Measurements from ENCODE around the gene ARID5A.
A peak's percentile ranks its signal among the peaks of the same experiment; 100 is the strongest.
"Not testable (repeated sequence)": the region's sequence is repeated elsewhere in the genome, so short reads cannot be mapped to it uniquely, and the experiment has no call there.

ARID5A gene, protein sequence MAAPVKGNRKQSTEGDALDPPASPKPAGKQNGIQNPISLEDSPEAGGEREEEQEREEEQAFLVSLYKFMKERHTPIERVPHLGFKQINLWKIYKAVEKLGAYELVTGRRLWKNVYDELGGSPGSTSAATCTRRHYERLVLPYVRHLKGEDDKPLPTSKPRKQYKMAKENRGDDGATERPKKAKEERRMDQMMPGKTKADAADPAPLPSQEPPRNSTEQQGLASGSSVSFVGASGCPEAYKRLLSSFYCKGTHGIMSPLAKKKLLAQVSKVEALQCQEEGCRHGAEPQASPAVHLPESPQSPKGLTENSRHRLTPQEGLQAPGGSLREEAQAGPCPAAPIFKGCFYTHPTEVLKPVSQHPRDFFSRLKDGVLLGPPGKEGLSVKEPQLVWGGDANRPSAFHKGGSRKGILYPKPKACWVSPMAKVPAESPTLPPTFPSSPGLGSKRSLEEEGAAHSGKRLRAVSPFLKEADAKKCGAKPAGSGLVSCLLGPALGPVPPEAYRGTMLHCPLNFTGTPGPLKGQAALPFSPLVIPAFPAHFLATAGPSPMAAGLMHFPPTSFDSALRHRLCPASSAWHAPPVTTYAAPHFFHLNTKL

DNA sequence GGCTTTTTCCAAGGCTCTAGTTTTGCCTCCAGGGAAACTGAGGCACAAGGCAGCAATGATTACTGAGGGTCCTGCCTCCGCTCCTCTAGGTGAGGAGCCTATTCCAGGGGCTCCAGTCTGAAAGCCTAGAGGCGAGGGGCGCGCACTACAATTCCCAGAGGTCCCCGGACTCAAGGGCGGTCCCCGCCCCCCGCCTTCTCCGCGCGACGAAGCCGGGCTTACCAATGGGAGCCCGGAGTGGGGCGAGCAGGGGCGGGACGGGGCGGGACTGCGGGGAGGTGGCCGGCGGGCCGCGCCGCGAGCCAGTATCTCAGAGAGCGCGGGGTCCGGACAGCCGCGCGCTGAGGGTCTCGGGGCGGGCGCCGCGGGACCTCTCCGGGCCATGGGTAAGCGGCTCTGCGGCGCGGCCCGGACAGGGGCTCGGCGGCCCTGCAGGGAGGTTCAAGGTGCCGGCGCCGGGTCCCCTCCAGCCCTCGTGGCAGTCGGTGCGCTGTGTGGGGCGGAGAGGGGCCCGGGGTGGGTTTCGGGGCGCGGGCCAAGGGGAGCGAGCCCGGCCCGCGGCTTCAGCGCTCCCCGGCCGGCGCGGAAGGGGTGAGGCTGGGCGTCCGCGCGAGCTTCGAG lies at the start of gene ARID5A:
TSS of gene ARID5A (plus strand) at position 308 of the 621 bp plus-strand sequence. CDS start at position 383, 75 bp downstream.
- DNase-seq, result peak; percentile 94

DNA sequence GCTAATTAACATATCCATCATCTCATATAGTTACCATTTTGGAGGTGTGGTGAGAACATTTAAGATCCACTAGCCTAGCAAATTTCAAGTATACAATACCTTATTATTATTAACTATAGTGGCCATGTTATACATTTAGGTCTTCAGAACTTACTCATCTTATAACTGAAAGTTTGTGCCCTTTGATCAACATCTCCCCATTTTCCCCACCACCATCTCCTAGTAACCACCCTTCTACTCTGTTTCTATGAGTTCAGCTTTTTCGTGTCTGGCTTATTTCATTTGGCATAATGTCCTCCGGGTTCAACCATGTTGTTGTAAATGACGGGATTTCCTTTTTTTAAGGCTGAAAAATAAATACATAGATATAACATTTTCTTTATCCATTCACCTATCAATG lies 47.3 kb upstream of the ARID5A start:
- no peak for DNase-seq

DNA sequence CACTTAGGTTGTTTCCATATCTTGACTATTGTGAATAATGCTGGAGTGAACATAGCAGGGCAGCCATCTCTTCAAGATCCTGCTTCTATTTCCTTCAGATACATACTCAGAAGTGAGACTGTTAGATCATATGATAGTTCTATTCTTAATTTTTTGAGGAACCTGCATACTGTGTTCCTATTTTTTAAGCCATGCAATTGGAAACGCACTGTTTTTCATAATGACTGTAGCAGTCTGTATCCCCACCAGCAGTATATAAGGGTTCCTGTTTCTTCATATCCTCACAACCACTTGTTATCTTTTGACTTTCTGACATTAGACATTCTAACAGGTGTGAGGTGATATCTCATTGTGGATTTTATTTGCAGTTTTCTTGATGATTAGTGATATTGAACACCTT lies 46.9 kb upstream of the ARID5A start:
- DNase-seq, result no peak

DNA sequence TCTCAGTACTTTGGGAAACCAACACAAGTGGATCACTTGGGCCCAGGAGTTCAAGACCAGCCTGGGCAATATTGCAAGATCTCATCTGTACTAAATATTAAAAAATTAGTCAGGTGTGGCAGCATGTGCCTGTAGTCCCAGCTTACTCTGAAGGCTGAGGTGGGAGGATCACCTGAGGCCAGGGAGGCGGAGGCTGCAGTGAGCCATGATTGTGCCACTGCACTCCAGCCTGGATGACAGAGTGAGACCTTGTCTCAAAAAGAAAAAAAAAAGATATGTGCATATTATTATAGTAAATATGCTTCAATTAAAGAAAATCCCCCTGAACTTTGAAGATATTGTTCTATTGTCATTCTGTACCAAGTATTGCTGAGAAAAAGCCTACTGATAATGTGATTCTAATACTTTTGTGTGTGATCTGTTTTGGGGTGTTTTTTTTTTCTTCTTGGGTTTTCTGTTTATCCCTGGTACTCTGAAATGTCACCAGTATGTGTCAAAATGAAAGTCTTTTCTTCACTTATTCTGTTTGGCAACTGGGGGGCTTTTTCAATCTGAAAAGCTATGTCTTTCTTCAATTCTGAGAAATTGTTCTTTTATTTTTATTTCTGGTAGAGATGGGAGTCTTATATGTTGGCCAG lies 44.6 kb upstream of the ARID5A start:
- DNase-seq, result no peak

DNA sequence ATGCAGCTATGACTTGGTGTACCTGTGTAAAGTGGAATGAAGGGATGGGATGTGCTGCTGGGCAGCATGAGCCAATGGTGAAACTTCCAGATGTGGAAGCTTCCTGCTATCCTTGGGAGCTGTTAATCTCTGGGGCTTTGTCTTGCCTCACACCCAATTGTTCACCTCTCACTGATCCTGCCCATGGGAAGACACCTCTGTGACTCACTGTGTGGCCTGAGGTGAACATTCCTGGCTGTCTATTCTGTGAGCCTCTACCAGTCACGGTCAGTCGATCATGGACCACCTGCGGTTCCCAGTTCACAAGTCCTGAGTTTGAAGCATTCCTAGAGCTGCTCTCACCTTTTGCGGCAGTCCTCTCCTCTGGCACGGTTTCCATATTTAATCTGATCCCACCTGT lies 43.5 kb upstream of the ARID5A start:
- no peak for DNase-seq

DNA sequence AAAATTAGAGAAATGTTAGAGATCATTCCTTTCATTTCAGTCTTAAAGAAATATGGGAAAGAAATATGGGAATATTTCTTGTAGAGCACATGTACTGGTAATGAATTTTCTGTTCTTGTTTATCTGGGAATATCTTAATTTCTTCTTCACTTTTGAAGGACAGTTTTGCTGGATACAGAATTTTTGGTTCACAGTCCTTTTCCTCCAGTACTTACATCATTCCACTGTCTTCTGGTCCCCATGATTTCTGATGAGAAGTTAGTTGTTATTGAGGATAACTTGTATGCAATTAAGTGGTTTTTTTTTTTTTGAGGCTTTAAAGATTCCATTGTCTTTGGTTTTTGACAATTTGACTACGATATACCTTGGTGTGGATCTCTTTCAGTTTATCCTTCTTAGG lies 42.4 kb upstream of the ARID5A start:
- DNase-seq, result no peak

DNA sequence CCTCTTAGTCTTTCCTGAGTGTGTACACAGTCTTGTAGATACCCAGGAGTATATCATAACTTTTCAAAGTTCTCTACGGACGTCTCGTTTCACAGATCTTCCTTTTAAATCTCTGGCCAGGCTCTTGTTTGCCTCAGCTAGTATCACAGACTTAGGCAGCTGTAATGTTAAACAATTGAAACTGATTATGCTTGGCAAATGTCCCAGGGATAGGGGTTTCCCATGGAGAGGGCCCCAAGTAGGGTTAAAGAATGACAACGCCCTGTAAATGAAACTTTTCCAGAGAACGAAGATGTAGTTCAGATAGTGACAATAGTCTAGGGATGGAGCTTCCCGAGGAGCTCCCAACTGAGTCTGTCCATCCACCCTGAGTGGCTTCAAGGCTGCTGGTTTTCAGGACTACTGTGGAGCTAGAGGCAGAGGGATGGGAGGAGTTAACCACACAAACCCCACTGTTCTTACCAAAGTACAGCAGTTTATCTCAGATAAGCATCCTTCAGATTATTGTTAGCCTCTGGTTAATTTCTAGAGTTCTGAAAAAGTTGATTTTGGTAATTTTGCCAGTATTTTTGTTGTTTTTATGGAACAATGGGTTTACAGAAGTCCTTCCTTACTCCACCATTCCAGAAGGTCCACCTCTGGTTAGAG lies 40.4 kb upstream of the ARID5A start:
- DNase-seq, result no peak

DNA sequence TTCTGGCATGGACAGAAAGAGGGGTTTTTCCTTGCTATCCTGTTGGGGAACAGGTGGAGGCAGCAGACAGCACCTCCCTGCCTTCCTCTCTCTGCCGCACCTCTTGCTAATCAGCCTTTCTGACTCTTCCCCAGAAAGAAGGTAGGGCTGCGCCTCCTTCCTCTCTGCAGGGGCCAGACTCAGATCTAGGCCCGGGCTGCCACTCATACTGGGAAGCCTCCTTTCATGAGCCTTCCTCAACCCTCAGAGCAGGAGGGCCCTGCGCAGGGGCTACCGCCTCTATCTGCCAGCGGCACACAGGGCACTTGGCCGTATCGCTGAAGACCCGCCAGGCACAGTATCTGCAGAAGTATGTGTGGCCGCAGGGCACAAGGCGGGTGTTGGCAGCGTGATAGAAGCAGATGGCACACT lies 38.5 kb upstream of the ARID5A start:
- DNase-seq, result no peak

GRCh38 chr2:96498611-96499010 lies 37.9 kb upstream of the ARID5A start:
- DNase-seq, result not testable (repeated sequence)

DNA sequence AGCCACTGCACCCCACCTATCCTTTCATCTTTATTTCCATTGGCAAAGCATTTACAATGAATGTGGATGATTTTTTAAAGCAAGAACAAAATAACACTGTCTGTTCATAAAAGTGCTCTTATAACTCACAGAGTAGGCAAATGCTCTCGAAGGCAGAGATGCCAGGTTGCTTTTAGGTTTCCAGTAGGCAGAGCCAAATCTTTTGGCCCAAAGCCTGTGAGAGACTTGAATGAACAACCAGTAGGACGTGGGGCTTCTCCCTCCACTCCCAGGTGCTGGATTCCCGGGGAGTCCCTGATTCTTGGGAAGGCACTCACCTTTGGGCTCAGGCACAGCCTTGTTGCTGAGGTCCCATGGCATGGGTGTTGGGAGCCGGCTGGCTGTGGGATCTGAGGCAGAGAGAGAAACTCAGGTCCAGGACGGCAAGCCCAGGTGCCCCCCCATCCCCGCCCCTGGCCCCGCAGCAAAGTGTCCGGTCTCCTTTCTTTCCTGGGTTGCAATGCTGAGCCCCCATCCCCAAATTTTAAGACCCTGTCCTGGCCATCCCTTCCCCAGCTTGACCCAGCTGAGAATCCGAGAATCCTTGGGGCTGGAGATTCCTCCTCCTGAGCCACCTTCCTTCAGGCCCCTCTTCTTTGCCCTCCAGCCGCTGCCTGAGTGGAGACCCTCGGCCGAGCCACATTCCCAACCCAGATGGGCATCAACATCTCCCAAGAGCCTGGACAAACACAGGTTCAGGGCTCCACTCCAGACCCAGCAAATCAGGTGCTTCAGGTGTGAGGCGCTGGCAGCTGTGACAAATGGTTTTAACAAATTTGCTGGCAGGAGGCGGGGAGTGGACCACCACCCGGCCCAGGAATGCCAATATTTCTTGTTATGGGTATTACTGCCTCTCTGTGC lies 37.2 kb upstream of the ARID5A start:
- DNase-seq, result no peak

GRCh38 chr2:96500385-96501066 lies 36.0 kb upstream of the ARID5A start:
- DNase-seq, result no peak

DNA sequence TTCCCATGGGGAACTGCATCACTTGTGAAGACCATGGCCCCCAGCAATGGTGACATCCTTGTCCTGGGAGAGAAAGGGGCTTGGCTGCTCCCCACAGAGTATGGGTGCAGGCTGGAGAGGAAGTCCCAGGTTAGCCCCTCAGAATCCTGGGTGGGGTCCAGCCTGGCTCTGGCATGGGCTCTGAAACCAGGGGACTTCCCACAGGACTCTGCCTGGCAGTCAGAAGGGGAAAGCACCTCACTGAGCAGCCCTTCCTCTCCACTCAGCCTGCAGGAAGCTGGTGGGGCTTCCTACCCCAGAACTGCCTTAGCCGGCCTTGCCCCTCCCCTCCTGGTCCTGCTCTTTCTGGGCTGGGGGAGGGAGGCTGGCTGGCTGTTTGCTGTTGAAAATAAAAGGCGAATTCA lies 35.1 kb upstream of the ARID5A start:
- DNase-seq, result no peak

GRCh38 chr2:96501886-96502810 lies 34.4 kb upstream of the ARID5A start:
- DNase-seq, result no peak

DNA sequence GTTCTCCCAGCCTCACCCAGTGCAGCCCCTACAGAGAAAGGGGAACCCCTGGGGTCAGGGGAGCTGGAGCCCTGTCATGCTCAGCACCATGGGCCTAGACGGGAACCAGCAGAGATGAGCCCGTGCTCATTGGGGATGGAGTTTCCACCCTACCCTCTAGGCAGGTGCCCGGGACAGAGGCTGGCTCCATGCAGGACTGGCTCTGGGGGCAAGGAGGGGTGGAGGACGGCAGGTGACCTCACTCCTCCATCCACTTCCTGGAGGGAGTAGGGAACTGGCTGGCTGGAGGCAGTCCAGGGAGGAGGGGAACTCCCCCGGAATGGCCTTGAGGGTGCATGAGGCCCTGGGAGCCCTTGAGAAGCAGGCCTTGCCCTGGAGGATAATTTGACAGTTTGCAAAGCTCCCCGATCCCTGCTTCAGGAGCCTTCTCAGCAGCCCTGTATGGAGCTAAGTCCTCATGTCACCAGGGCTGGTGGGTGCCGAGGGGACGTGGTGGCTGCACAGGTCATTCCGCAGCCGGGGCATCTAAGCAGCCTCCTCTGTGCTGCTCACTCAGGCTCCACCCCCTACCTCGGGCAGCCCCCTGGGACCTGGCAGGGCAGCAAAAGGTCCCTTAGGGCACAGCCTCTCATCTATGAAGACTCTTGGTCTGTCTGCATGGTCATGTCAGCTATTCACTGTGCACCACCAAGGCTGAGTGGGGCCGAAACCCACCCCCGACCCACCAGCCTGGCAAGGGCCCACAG lies 33.5 kb upstream of the ARID5A start:
- no peak for DNase-seq

DNA sequence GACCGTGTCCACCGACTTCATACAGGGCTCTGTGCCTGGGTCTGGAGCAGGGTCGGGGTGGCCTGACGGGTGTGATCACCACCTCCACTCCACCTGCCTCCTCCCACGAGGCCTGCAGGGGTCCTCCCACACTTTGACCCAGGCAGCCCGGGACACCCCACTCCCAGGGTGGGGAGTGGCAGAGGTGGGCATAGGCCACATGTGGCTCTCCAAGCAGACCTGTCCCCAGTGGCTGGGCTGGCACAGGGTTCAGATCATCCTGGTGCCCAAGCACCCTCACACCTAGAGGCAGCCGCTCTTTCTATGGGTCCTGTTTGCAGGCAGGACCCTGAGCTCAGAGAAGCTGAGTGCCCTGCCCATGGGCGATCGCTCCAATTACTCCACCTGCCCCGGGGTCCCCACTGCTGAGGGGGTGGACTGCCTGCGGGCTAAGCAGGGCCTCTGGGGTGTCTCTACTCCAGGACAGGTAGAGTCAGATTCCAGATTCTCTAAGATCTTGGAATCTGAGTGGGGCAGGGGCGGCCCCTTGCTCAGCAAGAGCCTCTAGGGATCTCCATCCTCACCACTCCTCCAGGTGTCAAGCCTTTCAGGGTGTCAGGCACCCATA lies 32.8 kb upstream of the ARID5A start:
- no peak for DNase-seq

DNA sequence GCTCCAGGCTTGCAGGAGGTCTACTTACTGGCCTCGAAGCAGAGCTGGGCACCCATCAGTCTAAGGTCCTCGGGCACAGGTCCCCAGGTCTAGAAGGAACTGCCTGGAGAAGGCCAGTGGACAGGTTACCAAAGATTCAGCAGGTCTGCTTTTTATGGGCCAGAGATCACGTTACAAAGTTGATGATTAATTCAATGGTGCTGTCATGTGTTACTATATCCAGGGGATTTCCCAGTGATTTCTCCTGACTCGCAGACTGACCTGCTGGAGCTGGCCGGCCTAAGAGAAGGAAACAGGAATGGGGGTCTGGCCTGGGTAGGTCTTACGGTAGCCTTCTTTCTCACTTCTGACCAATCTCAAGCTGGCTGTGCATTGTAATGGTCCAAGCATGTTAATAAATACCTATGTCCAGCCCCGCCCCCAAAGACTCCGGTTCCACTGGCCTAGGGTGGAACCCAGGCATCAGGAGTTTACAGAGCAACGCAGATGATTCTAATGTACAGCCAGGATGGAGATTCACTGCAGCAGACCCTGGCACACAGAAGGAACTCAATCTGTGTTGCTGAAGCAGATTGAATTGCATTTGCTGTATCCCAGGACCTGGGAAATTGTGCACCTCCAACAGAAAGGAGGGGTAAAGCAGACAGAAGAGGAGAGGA lies 31.2 kb upstream of the ARID5A start, which contains the start of gene NEURL3:
TSS of gene NEURL3 (minus strand) at position 127 of the 659 bp plus-strand sequence. CDS start at position 56, 71 bp downstream.
- DNase-seq, result no peak

DNA sequence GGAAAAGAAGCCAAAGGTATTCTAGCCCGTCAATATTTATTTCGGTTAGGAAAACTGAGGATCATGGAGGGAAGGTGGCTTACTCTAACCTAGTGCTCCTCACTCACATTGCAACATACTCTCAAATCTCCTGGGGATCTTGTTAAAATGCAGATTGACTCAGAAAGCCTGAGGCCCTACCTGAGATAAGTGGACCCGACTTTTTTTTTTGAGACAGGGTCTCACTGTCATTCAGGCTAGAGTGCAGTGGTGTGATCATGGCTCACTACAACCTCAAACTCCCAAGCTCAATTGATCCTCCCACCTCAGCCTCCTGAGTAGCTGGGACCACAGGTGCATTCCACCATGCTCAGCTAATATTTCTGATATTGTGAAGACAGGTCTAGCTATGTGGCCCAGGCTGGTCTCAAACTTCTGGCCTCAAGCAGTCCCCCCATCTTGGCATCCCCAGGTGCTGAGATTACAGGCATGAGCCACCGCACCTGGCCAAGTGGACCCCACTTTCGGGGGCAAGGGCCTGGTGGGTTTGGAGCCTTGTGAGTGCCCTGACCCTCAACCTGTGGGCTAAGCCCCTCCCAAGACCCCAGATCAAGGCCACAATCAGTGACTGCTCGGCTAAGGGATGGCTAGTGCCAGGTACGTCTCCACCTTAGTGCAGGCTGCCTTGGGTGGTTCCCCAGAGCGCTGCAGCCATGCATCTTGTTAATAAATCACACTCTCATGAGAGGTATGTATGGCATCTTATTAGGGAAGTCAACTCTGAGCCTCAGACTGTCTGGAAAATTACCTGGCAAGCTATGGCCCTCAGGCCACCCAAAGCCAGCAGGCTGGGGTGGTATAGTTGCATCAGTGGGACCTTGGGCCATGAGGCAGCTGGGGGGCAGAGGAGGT lies 30.3 kb upstream of the ARID5A start:
- no peak for DNase-seq

All from stimulated activated CD4-positive, alpha-beta T cell treated with anti-CD3 and anti-CD28 coated beads, Interleukin-12 subunit alpha, Interleukin-12 subunit beta, amount 100 ng/mL, for 4 hours (primary cell).